Activated effector memory CD4-positive, alpha-beta T cell treated with Interleukin-2 at 50 U/mL for 16 hours (primary cell): ENCODE data around the gene SLC41A3.
"Not testable (repeated sequence)": the region's sequence is repeated elsewhere in the genome, so short reads cannot be mapped to it uniquely, and the experiment has no call there.

Experiments
- DNase-seq: peaks from one replicate; pipeline ENCODE4 v3.0.0-alpha.2; 2020

SLC41A3 gene

DNA sequence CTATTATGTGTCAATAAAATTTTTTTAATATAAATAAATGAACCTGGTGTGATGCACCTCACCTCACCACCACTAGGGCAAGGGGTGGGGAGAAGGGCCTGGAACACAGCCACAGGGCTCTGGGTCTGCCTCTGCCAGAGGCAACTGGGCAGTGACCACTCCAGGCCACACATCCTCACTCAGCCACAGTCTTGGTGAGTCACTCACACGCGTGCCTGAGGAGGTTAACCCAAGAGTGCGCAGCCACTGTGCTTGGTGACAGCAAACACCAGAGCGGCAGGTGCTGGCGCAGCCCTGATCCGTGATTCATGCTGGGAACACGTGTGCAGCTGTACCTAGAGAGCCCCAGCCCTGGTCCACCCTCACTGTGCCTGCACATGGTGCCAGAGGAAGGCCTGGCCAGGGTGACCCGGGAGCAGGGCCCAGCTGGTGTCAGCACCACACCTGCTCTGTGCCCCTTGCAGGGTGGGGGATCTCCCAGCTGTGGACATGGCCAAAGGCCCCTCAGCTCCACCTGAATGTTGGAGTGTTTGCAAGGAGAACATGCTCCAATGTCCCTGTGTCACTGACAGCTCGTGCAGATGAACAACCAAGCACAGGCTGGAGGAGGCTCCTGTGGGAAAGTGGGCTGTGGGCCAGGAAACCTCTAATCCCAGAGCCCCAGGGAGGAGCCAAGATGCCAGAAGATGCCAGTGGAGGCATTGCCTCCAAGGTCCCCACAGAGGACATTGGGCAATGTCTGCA, 2.1 kb downstream of the SLC41A3 start:
- DNase-seq = no peak

DNA sequence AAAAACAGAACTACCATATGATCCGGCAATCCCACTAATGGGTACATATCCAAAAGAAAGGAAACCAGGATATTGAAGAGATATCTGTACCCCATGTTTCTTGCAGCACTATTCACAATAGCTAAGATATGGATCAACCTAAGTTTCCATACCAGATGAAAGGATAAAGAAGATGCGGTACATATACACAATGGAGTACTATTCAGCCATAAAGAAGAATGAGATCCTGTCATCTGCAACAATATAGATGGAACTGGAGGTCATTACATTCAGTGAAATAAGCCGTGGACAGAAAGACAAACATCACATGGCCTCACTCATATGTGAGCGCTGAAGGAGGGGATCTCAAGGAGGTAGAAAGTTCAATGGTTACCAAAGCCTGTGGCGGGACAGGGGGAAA, 3.0 kb downstream of the SLC41A3 start:
- DNase-seq = no peak

DNA sequence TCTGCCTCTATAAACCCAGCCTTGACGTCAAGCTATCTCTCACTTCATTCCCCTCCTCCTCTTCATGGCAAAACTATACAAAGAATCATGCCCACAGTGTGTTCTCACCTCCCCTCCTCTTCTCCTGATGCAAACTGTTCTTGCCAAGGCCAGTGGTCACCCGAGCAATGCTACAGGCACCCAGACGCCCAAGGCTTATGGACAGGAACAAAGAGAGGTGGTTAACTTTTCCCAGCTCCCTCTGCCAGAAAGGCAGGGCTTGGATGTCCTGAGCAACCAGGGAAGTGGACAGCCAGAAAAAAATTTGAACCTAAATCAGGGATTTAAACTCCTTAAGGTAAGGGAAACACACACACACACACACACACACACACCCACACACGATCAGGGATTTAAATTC, 5.1 kb downstream of the SLC41A3 start:
- no peak for DNase-seq

DNA sequence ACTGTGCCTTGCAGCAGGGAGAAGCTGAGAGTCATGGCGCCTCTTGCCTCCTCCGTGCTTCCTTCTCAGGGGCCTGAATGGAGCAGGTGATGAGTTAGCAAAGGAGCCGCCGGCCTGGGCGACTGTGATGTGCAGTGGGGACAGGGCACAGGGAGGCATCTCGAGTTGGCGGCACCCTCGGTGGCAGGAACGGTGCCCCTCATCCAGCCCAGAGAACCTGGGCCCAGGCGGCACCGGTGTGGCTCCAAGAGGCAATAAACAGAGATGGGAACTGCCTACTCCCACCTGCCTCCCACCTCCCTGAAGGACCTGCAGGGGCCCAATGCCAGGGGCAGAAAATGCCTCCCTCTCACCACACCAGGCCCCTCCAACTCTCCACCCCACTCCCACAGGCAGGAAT, 6.2 kb downstream of the SLC41A3 start:
- DNase-seq = no peak

DNA sequence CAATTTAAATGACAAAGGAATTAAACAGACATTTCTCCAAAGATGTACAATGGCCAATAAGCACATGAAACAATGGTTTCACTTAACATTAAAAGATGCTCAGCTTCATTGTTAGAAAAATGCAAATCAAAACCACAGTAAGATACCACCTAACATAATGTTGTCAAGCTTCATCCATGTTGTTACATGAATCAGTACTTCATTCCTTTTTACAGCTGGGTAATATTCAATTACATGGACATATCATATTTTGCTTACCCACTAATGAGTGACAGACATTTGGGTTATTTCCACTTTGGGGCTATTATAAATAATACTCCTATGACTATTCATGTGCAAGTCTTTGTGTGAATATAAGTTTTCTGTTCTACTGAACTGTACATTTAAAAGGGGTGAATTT, 7.8 kb downstream of the SLC41A3 start:
- no peak for DNase-seq

DNA sequence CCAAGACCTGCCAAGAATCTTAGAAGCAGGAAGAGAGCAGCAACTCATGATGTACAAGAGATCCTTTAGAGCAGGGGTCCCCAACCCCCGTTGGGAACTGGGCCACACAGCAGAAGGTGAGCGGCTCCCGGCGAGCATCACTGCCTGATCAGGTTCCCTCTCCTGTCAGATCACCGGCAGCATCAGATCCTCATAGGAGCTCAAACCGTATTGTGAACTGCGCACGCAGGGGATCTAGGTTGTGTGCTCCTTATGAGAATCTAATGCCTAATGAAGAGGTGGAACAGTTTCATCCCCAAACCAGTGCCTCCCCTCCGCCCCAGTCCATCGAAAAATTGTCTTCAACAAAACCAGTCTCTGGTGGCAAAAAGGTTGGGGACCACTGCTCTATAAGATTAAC, 13.8 kb downstream of the SLC41A3 start:
- no peak for DNase-seq

DNA sequence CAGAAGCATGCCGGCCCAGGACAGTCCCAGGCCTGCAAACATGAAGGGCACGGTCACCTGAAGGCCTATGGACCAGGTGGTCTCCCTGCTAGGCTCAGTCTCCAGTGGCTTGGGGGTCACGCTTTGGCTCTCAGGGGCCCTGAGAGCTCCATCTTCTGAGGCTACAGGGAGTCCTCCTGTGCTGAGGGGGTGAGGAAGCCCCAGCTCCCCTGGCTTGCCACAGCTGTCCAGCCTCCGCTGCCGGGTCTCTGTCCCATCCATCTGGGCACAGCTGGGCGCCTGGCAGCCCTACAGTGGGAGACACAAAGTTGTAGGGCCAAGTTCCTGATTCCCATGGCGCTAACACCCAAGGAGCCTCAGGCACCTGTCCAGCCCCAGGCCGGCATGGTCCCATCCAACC, 16.0 kb downstream of the SLC41A3 start:
- no peak for DNase-seq

DNA sequence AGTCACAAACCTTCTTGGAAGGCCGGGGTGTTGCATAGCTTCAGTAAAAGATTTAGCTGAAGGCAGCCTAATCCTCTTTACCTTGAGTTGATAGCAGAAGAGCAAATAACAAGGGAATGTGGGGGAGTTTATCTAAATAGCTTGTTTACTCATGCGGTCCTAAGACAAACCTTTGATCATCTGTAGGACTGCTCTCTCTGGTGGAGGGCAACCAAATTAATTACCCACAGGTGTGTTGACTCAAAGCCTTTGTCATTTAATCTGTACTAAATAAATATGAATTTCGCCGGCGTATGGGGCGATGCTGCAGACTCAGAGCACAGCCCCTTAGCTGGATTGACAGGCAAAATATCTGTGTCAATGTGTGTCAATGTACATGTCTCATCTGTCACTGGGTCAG, 17.2 kb downstream of the SLC41A3 start:
- not testable (repeated sequence) for DNase-seq

DNA sequence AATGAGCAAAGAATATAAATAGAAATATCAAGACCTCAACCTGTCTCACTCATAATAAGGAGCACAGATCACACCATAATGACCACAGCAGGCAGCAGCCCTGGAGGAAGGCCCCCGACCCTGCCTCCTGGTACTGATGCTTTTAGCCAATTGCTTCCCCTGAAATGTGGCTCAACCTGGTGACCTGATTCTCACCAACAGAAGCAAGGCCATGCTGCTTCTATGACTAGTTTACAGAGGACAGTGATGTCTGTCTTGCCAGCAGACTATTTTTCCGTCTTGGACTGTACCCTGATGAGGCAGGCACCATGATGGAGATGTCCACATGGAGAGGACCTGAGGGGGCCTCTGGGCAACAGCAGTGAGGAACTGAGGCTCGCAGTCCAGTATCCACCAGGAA, 18.0 kb downstream of the SLC41A3 start:
- DNase-seq = no peak

DNA sequence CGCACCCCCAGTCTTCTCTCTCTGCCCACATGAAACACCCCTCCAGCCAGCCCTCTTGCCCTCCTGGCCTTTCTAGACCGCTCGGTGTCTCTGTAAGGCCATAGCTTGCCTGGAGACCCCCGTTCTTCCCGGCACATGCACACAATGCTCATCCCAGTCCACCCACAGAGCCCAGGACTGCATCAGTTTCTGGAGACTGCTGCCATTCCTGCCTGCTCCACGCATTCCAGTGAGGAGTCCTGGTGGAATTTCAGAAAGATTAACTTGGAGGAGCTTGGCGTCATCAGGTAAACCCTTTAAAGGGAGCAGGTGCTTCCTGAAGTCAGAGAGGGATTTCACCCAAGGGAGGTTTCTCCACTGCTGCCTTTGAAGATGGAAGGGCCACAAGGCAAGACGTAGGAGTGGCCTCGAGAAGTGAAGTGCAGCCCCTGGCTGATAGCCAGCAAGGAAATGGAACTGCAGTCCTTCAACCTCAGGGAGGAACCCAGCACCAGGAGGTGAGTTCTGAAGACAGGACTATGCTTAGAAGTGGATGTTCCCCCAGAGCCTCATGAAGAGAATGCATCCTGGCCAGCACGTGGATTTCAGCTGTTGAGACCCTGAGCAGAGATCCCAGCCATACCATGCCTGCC, 19.2 kb downstream of the SLC41A3 start:
- DNase-seq = no peak

DNA sequence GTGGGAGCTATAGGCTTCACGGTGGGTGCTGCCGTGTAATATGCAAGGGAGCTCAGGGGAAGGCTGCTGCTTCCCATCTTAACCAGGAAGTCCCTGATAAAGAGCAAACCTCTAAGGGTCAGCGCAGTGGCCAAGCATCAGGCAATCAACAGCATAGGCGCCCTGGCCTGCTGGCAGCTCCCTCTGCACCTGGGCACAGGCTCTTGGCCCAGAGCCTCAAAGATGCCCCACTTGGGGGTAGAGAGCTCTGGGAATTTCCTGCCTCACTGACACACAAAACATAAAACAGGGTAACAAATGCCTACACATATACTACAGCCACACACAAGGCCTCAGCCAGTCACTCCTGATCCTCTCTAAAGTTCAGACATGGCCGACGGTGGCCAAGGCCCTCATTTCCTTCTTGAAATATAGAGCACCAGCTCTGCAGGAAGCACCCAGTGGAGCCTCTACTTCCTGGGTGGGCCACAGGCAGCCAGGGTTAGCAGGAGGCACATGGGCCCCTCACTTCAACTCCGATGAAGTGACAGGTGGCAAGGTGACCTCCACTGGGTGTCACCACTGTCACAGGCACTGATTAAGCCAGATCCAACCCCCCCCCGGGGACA, 20.5 kb downstream of the SLC41A3 start:
- no peak for DNase-seq

DNA sequence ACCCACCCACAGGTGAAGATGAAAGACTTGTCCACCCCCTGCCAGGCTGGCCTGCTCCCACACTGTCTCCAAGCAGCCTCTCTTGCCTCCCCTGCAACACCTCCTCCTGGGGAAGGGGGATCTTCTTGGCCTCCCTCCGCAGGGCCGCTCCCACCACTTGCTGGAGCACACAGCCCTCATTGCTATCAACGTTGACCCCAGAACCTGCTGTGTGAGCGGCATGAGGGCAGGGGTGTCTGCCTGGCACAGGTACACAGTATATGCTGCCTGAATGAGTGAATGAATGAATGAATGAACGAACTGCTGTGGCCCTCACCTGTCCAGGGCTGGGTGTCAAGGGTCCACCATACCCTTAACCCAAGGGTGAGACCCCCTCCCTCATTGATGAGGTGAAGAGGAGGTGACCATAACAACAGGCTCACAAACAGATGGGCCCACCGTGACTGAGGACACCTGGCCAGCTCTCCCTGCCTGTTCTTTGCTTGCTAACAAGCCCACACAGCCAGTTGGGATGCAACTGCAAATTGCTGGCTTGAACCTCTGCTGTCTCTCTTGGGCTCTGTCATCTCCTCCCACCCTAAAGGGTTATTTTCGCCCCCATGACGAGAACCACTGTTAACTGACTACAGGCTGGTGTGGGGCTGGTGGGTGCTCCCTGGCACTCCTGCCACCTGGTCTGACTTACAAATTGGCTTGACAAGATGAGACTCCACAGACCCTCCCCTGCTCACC, 22.5 kb downstream of the SLC41A3 start:
- DNase-seq = no peak

DNA sequence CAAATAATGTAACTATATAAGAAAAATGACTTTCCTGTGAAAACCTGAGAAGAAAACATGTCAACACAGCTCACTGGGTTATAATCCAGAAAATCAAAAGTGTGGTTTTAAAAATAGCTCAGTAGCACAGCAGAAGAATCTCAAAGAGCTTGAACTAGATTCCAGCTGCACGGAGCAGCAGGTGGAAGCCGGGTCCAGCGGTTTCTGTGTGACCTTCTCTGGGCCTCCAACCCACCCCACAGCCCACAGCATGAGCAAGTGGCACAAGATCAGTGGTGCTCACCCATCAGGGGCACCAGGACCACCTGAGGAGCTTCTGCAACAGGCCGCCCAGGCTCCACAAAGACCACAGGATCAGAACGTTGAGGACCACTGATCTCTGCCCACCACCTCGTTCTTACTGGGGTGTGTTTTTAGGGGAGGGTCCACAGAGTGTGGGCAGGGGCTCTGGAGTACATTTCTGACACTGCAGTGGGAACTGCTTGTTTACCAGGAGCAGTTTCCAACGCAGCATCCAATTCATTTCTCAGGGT, 23.2 kb downstream of the SLC41A3 start:
- DNase-seq = no peak

DNA sequence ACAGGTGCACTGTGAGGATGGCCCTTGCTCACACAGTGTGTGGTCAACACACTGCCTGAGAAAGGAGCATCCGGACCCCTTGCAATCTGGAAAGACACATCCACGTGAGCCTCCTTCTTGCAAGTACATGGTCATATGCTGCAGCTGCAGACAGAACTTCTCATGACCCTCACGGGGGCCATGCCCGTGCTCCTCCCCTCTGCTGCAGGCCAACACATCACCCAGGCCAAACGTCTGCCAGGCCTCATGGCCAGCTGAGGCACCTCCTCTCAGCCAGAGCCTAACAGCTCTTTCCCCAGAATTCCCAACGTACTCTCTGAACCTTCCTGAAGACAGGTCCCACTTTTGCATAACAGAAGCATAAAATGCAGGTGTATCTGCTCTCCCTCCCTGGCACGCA, 25.3 kb downstream of the SLC41A3 start:
- DNase-seq = no peak

DNA sequence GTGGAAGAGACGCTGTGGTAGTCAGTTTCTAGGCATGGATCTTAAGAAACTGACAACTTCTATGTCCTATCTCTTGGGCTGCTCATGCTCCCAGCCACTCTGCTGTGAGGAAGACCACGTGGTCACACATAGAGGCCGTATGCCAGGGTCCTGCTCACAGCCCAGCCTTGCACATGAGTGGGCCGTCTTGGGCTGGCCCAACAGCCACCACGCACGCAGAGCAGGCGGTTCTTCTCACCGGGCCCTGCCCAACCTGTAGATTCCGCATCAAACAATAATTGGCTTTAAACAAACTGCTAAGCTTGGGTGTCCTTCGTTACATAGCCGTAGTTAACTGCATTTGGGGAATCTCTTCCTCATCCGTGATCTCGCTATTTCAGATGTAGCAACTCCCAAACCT, 26.0 kb downstream of the SLC41A3 start:
- no peak for DNase-seq

DNA sequence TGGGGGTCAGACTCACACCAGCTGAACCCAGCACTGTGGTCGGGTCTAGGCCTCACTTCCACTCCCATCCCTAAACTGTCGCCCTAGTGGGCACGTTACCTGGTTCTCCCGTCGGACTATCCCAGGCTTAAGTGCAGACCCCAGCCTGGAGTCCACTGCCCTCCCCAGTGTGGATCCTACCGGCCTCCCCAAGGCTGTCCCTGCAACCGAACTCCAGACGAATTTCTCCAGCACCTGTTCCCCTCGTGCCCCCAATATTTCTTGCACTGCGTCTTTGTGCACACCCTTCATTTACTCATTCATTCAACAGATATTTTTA, 26.5 kb downstream of the SLC41A3 start:
- no peak for DNase-seq

DNA sequence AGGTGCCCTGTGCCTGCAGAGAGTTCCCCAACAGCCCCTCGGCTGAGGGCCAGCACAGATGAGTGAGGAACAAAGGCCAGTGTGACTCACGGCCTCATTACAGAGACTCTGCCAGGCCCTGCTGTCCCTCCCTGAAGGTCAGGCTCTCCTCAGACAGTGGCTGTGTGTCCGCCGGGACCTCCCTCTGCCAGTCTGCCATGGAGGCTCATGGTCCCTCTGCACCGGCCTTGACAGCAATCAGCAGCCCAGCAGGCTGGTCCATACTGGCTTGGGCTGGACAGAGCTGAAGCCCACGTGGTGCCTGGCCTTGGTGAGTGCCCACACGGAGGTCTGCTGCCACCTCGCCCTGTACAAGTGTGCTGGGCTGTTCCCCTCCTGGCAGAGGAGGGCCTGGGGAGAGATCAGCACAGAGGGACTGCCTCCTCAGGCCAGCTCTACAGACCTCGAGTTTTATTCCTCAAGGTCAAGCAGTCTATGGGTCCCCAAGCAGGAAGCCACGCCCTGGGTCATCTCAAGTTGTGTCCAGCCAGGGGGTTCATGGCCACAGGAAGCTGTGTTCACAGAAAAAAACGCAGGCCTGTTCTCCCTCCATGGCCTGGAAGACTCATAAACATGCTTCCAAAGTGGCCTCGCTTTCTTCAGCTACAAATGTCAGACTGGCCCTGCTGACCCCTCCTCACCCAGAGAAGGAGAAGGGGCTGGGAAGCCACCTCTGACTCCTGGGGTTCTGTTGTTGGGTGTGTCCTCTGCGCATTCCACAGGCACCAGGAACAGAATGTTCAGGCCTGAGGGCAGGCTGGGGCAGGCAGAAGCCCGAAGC, 27.0 kb downstream of the SLC41A3 start:
- no peak for DNase-seq

DNA sequence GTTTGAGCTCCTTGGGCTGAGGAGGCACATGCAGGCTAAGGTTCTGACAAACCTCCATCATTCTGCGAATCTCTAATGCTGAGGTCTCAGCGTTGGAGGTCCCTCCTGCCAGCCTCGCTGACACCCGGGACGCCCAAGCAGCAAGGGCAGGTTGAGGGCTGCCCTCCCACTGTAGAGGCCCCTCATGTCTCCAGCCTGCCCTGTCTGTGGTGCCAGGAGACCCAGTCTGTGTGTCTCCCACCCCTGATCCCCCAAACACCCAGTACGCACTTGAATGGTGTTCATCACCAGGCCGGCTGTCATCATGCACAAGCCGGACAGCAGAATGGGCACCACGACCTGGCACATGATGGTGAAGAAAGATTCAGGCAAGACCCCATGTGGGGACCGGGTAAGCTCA, 27.8 kb downstream of the SLC41A3 start:
- no peak for DNase-seq

DNA sequence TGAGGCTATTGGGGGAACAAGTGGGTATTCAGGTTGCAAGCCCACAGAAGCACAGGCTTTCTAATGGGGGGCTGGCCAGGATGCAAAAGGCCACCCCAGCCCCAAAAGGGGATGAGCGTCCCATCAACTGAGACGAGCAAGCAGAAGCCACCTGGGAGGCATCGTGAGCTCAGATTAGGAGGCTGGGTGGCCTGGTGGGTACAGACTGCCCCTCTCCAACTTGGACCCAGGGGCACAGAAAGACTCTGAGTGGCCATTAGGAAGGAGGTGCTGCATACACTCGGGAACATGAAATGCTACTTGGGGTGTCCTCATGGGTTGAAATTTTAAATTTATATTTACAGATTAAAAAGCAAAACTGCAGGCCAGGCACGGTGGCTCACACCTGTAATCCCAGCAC, 29.1 kb downstream of the SLC41A3 start:
- no peak for DNase-seq

DNA sequence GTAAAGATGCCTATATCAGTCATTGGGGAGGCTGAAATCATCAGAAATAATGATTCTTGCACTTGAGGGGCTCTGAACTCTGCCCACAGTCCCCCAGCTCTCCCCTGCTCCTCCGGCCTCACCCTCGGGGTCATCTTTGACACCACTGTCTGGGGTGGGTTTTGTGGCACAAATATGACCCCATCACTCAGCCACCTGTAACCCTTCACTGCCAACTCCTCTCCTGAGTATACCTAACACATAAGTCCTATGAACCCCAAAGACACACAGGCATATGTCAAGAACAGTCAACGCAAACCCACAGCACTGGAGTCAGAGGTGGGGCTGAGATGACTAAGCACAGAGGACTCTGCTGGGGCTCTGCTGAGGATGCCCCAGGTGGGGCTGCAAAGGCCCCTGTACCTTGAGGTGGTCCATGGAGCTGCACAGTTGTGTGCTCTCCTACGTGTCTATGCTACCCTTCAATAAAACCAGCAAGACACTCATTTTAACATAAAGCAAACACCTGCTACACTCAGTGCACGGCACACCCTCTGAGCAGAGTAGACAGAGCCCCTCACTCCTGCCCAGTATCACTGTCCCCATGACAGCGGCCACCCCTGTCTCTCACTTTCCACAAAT, 29.9 kb downstream of the SLC41A3 start:
- no peak for DNase-seq

DNA sequence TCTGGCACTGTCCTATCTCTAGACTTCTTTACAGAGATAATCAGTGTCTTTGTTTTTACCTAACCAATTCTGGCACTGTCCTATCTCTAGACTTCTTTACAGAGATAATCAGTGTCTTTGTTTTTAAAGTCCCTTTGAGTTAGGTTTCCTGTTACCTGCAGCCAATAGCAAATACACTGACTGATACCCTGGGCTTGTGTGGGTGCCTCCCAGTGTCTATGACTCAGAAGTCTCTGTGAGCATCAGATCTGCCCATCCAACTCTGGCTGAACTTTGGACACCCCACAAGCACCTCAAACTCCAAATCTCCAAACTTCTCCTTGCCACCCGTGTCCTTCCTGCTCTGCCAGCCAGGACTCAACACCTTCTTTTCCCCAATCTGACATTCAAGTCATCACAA, 30.4 kb downstream of the SLC41A3 start:
- DNase-seq = no peak
